HG03280 (cell line): ENCODE results near the gene SASH1.
A peak's percentile ranks its signal among the peaks of the same experiment; 100 is the strongest.
"Not testable (repeated sequence)": the region's sequence is repeated elsewhere in the genome, so short reads cannot be mapped to it uniquely, and the experiment has no call there.

Experiments
- ATAC-seq: cut with Tn5 transposase; IDR thresholded peaks from one replicate; pipeline ENCODE4 v1.9.1; 2021; ENCODE audit warnings: mild to moderate bottlenecking, moderate library complexity; ENCODE audit not compliant: unreplicated experiment

Gene SASH1

GRCh38 chr6:148572676-148573335 lies 230.2 kb downstream of the SASH1 start:
- ATAC-seq: no peak

GRCh38 chr6:148573922-148574321 lies 231.3 kb downstream of the SASH1 start:
- no peak for ATAC-seq

- peak; percentile 95 for ATAC-seq
Measured at GRCh38 chr6:148577687-148578488, 235.2 kb downstream of the SASH1 start.

DNA sequence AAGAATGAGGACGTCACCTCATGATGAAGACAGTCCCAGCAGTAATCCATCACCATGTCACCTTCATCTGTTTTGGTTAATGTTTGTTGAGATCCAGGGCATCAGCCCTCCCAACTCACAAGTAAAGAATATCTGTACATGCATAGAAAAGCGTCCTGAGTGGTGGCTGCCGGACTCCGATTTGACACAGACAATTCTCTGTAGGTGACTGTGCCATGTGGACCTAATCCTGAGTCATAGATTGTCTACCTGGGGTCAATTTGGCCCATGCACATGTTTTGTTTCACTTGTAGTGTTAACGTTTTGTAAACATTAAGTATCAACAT lies 235.8 kb downstream of the SASH1 start:
- no peak for ATAC-seq

DNA sequence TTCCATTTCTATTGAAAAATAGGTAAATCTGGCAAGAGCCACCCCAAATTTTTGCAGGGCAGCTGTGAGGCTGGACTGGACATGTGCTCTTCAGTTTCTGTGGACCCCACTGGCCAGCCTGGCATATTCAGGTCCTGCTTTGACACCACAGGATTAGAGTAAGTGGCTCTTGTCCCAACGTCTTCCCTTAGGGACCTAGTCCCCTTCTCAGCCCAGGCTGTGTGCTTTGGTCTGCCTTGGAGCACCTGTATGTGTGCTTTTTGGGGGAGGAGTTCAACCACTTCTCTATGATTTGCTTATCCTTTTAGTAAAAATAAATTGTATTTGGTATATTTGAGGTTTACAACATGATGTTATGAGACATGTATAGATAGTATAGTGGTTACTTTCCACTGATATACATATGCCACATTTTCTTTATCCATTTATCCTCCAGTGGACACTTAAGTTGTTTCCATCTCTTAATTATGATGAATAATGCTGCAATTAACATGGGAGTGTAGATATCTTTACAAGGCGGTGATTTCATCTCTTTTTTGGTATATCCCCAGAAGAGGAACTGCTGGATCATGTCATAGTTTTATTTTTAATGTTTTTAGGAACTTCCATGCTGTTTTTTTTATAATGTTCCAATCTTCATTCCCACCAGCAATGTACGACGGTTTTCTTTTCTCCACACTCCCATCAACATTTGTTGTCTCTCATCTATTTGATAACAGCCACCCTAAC lies 236.4 kb downstream of the SASH1 start:
- ATAC-seq: no peak

GRCh38 chr6:148580442-148580841 lies 237.8 kb downstream of the SASH1 start:
- no peak for ATAC-seq

GRCh38 chr6:148583631-148584030 lies 241.0 kb downstream of the SASH1 start:
- no peak for ATAC-seq

- not testable (repeated sequence) for ATAC-seq
Measured at GRCh38 chr6:148585641-148586040, 243.0 kb downstream of the SASH1 start.

GRCh38 chr6:148590883-148591282 lies 248.2 kb downstream of the SASH1 start:
- no peak for ATAC-seq

- ATAC-seq: no peak
Measured at GRCh38 chr6:148591656-148592055, 249.0 kb downstream of the SASH1 start.

- no peak for ATAC-seq
Measured at GRCh38 chr6:148593130-148593812, 250.6 kb downstream of the SASH1 start.

DNA sequence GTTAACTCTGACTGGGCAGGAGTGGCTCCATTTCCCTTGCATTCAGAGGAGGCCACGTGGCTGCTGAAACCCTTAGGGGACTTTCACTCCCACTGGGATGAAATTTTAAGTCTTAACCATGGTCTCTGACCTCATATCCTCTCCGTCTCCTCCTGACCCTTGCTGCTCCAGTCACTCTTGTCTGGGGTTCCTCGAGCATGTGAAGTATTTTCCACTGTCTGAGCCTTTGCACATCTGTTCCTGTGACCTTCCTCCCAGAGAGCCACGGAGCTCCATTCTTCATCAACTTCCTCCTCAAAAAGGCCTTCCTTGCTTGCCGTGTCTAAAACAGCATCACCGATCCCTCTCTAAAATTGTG lies 251.2 kb downstream of the SASH1 start:
- no peak for ATAC-seq

DNA sequence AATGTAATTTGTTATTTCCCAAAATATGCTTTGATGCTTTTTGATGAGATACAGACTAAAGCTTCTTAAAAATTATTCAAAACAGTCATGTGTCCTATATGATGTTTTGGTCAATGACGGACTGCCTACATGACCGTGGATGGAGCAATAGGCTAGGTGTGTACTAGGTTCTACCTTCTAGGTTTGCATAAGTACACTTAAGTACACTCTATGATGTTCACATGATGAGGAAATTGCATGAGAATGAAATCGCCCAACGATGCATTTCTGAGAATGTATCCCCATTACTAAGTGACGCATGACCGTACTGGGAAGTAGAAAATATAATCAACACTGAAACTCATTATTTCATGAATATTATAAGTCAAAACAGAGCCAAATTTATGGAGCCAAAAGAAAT lies 252.9 kb downstream of the SASH1 start:
- ATAC-seq: no peak

- ATAC-seq: no peak
Measured at GRCh38 chr6:148596891-148597455, 254.3 kb downstream of the SASH1 start.

DNA sequence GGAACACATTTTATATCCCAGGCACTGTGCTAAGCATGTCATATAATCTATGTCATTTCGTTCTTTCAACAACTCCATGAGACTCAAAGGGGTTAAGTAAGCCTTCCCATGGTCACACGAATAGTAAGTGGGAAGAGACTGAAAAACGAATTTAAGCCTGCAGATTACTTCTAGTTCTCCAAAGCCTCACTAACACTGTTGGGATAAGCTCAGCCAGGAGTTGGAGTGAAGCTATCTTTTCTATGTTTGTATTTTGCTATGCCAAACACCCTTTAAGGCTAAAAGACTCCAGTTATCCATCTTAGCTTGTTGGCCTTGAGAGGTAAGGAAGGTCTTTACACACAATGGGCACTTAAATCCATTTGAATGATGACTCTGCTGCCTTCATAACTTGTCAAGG lies 256.1 kb downstream of the SASH1 start:
- no peak for ATAC-seq

DNA sequence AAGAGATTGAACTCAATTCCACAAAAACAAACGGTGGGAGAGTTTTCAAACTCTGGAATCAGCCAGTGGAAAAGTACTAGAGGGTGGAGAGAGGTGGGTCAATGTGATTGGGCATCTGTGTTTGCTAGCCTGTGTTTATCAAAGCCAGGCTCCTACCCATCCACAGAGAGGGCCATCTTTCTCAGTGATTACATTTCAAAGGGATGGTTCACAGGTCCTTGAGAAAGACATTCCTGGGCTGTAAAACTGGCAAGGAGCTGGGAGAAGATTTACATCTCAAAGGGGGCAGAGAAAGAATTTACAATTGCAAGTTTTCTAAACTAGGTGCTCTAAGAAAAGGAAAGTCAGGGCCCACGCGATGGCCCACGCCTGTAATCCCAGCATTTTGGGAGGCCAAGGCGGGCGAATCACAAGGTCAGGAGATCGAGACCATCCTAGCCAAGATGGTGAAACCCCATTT lies 257.4 kb downstream of the SASH1 start:
- ATAC-seq: no peak
